Jurkat, Clone E6-1 (cell line): ENCODE results near the gene DOCK4.

ENCODE experiments used
- DNase-seq: peaks from one replicate; pipeline ENCODE4 v3.0.0-alpha.2; 2011; ENCODE audit warnings: low read depth, low spot score
- H3K4me3 ChIP-seq: 2 replicates; pipeline ENCODE4 v1.5.1; 2011; ENCODE audit warnings: mild to moderate bottlenecking, low read length, control low read depth, moderate library complexity

DOCK4 gene

DNA sequence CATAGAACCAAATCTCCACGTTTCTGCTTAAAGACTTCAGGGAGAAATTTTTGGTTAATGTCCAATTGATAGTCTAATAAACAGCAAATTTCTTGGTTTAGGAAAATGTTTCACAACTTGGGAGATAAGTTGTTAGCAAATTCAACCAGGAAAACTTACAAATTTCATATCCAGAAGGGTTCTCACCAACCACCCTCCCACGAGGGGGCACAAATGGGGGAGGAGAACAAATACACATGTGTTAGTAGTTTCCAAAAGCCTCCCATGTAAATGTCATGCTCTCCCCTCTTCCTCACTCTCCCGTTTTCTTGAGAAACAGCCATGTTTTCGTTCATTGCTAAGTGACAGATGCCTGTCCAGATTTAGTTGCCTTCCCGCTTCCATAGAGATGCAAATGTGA, 10.5 kb downstream of the DOCK4 start:
- DNase-seq: no peak
- H3K4me3 ChIP-seq: no peak overlapping the region

- DNase-seq: no peak
- H3K4me3 ChIP-seq: no peak overlapping the region
These were observed 12.2 kb downstream of the DOCK4 start for GRCh38 chr7:112193915-112194502.

- H3K4me3 ChIP-seq: no peak overlapping the region
- no peak for DNase-seq
These were observed 13.7 kb downstream of the DOCK4 start for GRCh38 chr7:112192236-112193154.

- DNase-seq: no peak
- H3K4me3 ChIP-seq: no peak overlapping the region
These were observed 16.1 kb downstream of the DOCK4 start for GRCh38 chr7:112190120-112190519.

- H3K4me3 ChIP-seq: no peak overlapping the region
- no peak for DNase-seq
These were observed 16.5 kb downstream of the DOCK4 start for GRCh38 chr7:112189691-112190090.

- H3K4me3 ChIP-seq: no peak overlapping the region
- DNase-seq: no peak
These were observed 17.9 kb downstream of the DOCK4 start for GRCh38 chr7:112188257-112188656.

DNA sequence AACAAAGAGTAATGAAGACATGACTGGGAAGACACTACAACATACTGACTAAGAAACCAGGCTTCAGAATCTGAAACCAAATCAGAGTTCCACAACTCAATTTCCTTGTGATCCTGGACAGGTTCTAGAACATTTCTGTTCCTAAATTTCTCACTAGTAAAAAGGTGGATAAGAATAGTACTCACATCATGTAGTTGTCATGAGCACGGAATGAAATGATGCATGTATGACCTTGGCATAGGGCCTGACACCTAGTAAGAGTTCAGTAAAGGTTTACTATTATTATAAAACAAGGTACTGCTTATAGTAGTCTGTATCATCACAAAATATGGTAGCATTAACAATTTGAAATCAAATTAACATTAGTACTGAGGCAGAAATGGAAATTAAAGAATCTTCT, 19.9 kb downstream of the DOCK4 start:
- H3K4me3 ChIP-seq: no peak overlapping the region
- no peak for DNase-seq

DNA sequence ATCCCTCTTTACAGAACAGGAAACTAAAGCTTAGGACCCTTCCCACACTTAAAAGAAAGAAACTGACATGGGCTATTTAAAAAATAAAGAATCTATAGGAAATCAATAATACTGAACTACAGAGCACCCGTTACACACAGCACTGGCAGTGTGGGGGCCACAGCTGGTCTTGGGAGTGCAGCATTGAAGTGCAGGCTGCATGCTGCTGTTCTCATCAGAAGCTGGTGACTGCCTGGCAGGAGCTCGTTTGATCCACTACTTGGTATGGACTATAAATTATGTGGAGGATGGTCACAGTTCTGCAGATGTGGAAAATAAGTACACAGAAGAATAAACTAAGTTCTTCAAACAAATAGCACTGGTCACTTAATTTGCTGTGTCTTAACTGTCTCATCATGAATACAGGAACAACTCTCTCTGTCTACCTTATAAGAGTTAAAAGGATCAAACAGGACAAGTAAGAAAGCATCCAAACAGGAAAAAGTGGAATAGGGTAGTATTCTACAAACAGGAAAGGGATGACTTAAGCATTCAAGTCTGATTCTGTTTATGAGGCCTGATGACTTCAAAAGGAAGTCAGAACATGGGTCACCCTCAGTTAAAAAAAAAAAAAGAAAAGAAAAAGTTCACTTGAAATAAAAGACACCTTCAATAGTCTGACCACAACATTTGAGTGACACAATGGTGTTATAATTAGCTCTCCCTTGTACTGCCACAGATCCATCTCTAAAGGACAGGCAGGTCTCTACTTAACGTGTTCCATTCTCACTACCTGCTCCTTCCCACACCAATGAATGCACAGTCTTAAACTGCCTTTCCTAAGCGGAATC, 21.0 kb downstream of the DOCK4 start:
- no peak for DNase-seq

DNA sequence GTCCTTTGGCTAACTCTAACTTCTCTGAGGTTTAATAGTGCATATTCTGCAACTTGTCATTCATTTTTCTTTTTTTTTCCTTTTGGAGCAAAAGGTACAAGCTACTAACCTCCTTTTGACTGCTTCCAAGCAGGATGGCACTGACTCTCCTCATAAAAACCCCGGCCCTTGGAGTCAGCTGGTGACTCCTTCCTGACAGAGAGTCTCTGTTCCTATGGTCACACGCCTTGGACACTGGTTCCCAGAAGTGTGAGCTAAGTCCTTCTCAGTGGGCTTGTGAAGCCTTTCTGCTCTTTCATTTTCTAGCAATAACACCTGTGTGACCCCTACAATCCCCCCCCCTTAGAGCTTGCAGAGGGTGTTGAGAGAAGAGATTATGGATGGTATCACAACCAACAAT, 21.7 kb downstream of the DOCK4 start:
- no peak overlapping the region for H3K4me3 ChIP-seq
- no peak for DNase-seq

More for the DNA sequence above, 21.0 kb downstream of the DOCK4 start:
- H3K4me3 ChIP-seq: no peak overlapping the region

GRCh38 chr7:112183266-112183665, 22.9 kb downstream of the DOCK4 start:
- no peak overlapping the region for H3K4me3 ChIP-seq
- no peak for DNase-seq

DNA sequence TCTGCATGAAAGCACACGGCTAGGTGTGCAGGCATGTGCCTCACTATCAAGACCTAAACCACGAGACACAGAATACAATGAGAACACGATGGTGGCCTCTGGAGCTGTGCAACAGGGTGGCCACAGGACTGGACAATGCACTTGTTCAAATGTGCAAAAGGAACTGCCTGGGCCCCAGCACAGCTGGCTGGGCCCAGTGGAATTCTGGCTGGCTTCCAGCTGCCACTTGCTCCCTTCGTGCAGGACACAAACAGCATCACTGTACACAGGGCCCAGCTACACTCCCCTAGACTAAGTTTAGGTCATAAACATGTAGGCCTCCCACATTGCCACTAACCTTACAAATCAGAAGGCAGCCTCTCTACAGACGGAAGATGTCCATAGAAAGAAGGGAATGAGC, 23.4 kb downstream of the DOCK4 start:
- H3K4me3 ChIP-seq: no peak overlapping the region
- no peak for DNase-seq

- H3K4me3 ChIP-seq: no peak overlapping the region
- no peak for DNase-seq
These were observed 26.0 kb downstream of the DOCK4 start for GRCh38 chr7:112180223-112180622.

- no peak overlapping the region for H3K4me3 ChIP-seq
- no peak for DNase-seq
These were observed 29.3 kb downstream of the DOCK4 start for GRCh38 chr7:112176693-112177415.

DNA sequence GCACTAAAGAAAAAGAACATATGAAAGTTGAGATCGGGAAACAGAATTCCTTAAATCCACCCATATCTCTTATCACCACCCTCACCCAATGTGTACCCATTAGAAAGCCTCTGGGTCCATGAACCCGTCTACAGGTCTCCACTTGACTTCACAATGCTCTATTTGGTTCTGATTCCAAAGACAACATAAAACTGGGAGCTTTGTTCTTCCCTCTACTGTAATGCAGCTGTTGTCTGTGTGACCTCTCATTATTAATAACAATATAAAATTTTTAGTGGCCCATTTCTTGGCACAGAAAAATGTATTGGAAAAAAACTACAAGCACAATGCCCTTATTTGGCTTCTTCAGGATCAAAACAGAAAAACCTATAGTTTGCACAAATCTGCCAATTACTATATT, 30.0 kb downstream of the DOCK4 start:
- no peak for DNase-seq

DNA sequence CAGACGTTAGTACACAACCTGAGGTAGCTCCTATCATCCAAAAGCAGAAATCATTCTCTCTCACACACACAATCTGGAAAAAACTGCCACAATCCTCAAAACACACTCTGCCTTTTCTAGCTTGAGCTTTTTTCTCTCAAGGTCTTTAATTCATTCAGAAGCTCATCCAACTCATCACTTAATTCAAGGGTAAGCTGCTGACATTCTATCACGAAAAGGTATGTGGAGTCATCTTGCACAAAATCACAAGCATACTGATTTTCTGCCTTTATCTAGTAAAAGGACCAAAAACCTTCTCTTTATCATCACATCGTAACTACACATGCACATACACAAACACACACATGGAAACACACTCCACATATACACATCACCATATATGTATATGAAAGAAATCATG, 32.0 kb downstream of the DOCK4 start:
- no peak overlapping the region for H3K4me3 ChIP-seq
- DNase-seq: no peak

More for the DNA sequence above, 30.0 kb downstream of the DOCK4 start:
- no peak overlapping the region for H3K4me3 ChIP-seq

GRCh38 chr7:112173568-112173905, 32.7 kb downstream of the DOCK4 start:
- no peak overlapping the region for H3K4me3 ChIP-seq
- no peak for DNase-seq

GRCh38 chr7:112172870-112173567, 33.2 kb downstream of the DOCK4 start:
- DNase-seq: no peak
- H3K4me3 ChIP-seq: no peak overlapping the region

DNA sequence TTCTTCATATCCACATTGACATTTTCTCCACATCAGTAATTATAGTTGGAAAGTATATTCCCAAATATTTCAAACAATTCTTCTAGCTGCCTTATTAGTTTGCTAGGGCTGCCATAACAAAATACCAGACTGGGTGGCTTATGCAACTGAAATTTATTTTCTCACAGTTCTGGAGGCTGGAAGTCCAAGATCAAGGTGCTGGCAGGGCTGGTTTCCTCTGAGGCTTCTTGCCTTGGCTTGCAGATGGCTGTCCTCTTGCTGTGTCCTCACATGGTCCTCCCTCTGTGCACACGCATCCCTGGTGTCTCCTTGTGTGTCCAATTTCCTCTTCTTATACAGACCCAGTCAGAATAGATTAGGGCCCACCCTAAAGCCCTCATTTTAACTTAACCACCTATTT, 34.5 kb downstream of the DOCK4 start:
- no peak overlapping the region for H3K4me3 ChIP-seq
- DNase-seq: no peak

DNA sequence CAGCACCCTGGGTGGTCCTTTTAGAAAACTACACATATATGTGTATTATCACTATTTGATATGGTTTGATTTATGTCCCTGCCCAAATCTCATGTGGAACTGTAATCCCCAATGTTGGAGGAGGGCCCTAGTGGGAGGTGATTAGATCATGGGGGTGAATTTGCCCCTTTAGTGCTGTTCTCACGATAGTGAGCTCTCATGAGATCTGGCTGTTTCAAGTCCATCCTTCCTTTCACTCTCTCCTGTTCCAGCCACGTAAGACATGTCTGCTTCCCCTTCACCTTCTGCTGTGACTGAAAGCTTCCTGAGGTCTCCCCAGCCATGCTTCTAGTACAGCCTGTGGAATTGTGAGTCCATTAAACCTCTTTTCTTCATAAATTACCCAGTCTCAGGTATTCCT, 37.3 kb downstream of the DOCK4 start:
- no peak for DNase-seq
- H3K4me3 ChIP-seq: no peak overlapping the region
